ENCODE measurements around the gene U2AF2. TPM values are rescaled to one million over a fixed set of nuclear protein-coding genes. Genes with fewer than 3 reads are reported as not detected.

U2AF2 gene
- polyA plus RNA-seq, 3 donors: 5.3 to 166 (median 5.4) TPM

- Mint-ChIP-seq H3K27ac (peak overlapping the region in 6 of 7 donors; percentile 51 to 84 (median 76)), H3K9me3 (no peaks in the 10 kb centered on the region), H3K4me1 (peaks cover 31% of the 10 kb centered on the region), H3K36me3 (peaks cover 51 to 60% of the 10 kb centered on the region in 2 donors), H3K27me3 (ENCODE audit: low read depth in 3 of 3) (peaks cover 0 to 2% (median 1%) of the 10 kb centered on the region in 3 donors), H3K4me3 (no peak overlapping the region)
- peaks cover 26 to 40% of the 10 kb centered on the region in 2 donors for H3K4me1 ChIP-seq (ENCODE audit: control insufficient read depth in 1 of 2, insufficient read depth in 2 of 2, low read length in 2 of 2)
- peaks cover 51 to 73% of the 10 kb centered on the region in 2 donors for H3K36me3 ChIP-seq (replicated peaks in 1 of 2; ENCODE audit: control insufficient read depth in 1 of 2, insufficient read depth in 2 of 2, low read length in 2 of 2)
- no peak overlapping the region for H3K4me3 ChIP-seq (replicated peaks in 1 of 3; ENCODE audit: low read depth in 2 of 3, low read length in 3 of 3)
- H4K20me1 ChIP-seq (ENCODE audit: insufficient read depth, low read length): peaks cover 96% of the 10 kb centered on the region
- peaks cover 99% of the 10 kb centered on the region for H3K79me2 ChIP-seq (ENCODE audit: insufficient read depth, low read length)
- no peaks in the 10 kb centered on the region for H3K9me3 ChIP-seq (replicated peaks in 1 of 2; ENCODE audit: control insufficient read depth in 1 of 2, insufficient read depth in 1 of 2, low read length in 2 of 2)
- no peak overlapping the region for H2AFZ ChIP-seq (ENCODE audit: insufficient read depth, low read depth, low read length, poor library complexity, severe bottlenecking)
- no peak for DNase-seq
- no peak overlapping the region for H3K9ac ChIP-seq (ENCODE audit: insufficient read depth, low read length, poor library complexity, severe bottlenecking)
- no peaks in the 10 kb centered on the region for H3K27me3 ChIP-seq (ENCODE audit: control insufficient read depth in 2 of 2, insufficient read depth in 2 of 2, low read length in 2 of 2)
- H3K4me2 ChIP-seq (replicated peaks; ENCODE audit: extremely low read depth, low read length, poor library complexity, severe bottlenecking): no peak overlapping the region
- H3K27ac ChIP-seq (ENCODE audit: low read depth in 1 of 2, low read length in 2 of 2): peak overlapping the region in 1 of 2 donors; percentile 54
- 92% methylated on average over 2 of the region's 9 CpGs for WGBS (ENCODE audit: insufficient coverage)
- intact Hi-C loops (cut with micrococcal nuclease): loop anchor here in 1 of 2 donors (10.0 kb wide), 1 partner anchor 1465 kb away; the partner anchor contains the start of gene TSEN34
- TF ChIP-seq CTCF (IDR thresholded peaks at IDR 0.05): no peak
These were observed 5.0 kb downstream of the U2AF2 start for GRCh38 chr19:55659822-55660221.

GRCh38 chr19:55660404-55660803, 5.6 kb downstream of the U2AF2 start:
- H3K9ac ChIP-seq (ENCODE audit: insufficient read depth, low read length, poor library complexity, severe bottlenecking): no peak overlapping the region
- peaks cover 100% of the 10 kb centered on the region for H4K20me1 ChIP-seq (ENCODE audit: insufficient read depth, low read length)
- H3K4me3 ChIP-seq (replicated peaks in 1 of 3; ENCODE audit: low read depth in 2 of 3, low read length in 3 of 3): no peak overlapping the region
- no peak overlapping the region for H2AFZ ChIP-seq (ENCODE audit: insufficient read depth, low read depth, low read length, poor library complexity, severe bottlenecking)
- no peaks in the 10 kb centered on the region for H3K9me3 ChIP-seq (replicated peaks in 1 of 2; ENCODE audit: control insufficient read depth in 1 of 2, insufficient read depth in 1 of 2, low read length in 2 of 2)
- H3K9me3 Mint-ChIP-seq: no peaks in the 10 kb centered on the region
- no peaks in the 10 kb centered on the region for H3K27me3 ChIP-seq (ENCODE audit: control insufficient read depth in 2 of 2, insufficient read depth in 2 of 2, low read length in 2 of 2)
- peaks cover 0 to 2% (median under 1%) of the 10 kb centered on the region in 3 donors for H3K27me3 Mint-ChIP-seq (ENCODE audit: low read depth in 3 of 3)
- H3K27ac ChIP-seq (ENCODE audit: low read depth in 1 of 2, low read length in 2 of 2): peak overlapping the region in 1 of 2 donors; percentile 54
- intact Hi-C loops (cut with micrococcal nuclease): no loop called here
- no peak for DNase-seq
- no CpG with 5 or more reads among the region's 12 CpGs for WGBS (ENCODE audit: insufficient coverage)
- H3K4me1 ChIP-seq (ENCODE audit: control insufficient read depth in 1 of 2, insufficient read depth in 2 of 2, low read length in 2 of 2): peaks cover 26 to 40% of the 10 kb centered on the region in 2 donors
- no peak overlapping the region for H3K4me2 ChIP-seq (replicated peaks; ENCODE audit: extremely low read depth, low read length, poor library complexity, severe bottlenecking)
- H3K36me3 Mint-ChIP-seq: peaks cover 54 to 63% of the 10 kb centered on the region in 2 donors
- peaks cover 97% of the 10 kb centered on the region for H3K79me2 ChIP-seq (ENCODE audit: insufficient read depth, low read length)
- no peak for TF ChIP-seq CTCF (IDR thresholded peaks at IDR 0.05)
- H3K4me3 Mint-ChIP-seq: no peak overlapping the region
- H3K36me3 ChIP-seq (replicated peaks in 1 of 2; ENCODE audit: control insufficient read depth in 1 of 2, insufficient read depth in 2 of 2, low read length in 2 of 2): peaks cover 55 to 79% of the 10 kb centered on the region in 2 donors
- H3K27ac Mint-ChIP-seq: peak overlapping the region in 2 of 7 donors; percentile 51 to 74
- peaks cover 31% of the 10 kb centered on the region for H3K4me1 Mint-ChIP-seq

All from CD14-positive monocyte (primary cell).